Measurements from ENCODE around the gene SMYD3.
"Not testable (repeated sequence)": the region's sequence is repeated elsewhere in the genome, so short reads cannot be mapped to it uniquely, and the experiment has no call there.

Gene SMYD3

DNA sequence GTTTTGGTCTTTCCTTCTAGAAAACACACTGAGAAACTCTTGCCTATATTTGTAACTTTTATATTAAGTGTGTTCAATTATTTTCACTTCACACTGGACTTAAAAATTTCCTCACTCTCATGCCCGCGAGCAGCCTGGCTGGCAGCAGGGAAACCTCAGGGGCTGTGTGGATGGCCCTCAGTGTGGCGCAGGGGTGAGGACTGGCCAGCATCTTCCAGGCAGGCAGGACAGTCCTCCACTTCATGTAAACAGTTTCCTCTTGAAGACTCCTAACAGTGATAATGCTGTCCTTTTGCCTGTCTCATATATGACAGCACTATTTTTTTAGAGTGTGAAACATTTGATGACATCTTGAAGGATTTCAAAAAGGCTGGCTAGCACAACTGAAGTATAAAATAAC is 733.7 kb downstream of the SMYD3 start:
- DNase-seq, result no peak

DNA sequence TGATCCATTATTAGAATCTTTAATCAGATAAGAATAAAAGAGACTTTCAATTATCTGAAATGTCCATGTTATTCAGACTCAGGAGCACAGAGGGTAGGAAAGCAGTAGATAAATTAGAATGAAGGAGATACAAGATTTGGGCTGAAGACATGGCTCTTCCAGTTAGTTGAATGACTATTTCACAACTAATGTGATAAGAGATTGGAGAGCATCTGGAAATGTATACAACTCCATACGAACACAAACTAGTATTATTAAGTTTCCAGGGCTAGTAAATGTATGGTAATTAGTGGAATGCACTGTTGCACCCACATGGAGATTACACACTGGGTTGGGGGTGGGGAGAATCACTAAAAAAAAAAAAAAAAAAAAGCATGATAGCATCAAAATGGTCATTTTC is 734.3 kb downstream of the SMYD3 start:
- DNase-seq, result no peak

DNA sequence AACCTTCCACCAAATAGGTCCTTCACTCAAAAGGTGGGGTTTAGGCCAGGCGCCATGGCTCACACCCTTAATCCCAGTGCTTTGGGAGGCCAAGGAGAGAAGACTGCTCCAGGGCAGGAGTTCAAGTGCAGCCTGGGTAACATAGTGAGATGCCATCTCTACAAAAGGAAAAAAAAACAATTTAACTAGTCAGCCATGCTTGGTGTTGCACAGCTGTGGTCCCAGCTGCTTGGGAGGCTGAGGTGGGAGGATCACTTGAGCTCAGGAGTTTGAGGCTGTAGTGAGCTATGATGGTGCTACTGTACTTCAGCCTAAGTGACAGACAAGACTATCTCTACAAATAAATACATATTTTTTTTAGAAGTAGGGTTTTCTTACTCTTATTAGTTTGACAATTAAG is 734.8 kb downstream of the SMYD3 start:
- no peak for DNase-seq

DNA sequence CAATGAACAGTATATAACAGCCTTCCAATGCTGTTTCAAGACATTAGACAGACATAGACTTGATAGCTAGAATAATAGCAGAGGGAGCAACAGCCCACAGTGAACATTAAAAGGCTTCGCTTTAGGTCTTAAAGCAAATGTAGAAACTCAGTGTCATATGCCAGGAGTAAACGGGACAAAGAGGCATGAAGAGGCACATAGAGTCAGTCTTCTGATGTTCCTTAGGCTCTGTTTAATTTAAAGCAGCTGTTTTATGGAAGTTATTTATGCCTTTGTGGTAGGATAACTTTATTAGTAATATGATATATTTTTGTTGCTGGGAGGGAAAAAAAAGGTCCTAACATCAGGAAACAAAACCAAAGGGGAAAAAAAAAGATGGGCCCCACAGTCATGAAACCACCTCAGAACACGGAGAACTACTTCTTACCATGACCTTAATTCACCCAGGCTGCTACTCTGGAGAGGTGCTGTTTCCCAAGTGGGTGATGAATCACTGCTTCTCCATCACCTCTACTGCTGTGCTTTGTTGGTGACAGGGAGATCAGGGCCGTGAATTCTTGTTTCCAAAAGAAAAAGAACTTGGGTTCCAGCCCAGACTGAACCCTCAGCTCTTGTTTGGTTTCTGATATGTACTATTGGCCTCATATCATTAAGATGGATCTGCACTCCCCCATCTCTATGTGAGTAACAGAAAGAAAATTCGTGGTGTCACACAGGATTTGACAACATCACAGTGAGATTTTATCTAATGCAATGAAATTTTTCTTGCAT is 735.4 kb downstream of the SMYD3 start:
- no peak for DNase-seq

DNA sequence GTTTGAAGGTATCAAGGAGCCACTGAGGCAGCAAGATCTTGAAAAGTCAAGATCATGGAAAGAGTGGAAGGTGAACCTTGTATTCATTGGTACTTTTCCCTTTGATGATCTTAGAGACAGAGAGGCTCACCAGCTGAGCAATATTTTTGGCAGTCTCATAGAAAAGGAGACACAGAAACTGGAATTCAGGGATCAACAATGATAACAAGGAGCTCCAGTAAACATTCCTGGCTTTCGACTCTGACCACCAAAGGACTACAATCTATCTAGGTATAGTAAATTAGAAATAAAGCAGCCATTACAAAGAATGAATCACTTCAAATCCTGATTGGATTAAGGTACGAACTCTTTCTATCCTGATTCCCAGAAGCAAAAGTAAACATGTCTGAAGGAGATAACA is 736.9 kb downstream of the SMYD3 start:
- no peak for DNase-seq

DNA sequence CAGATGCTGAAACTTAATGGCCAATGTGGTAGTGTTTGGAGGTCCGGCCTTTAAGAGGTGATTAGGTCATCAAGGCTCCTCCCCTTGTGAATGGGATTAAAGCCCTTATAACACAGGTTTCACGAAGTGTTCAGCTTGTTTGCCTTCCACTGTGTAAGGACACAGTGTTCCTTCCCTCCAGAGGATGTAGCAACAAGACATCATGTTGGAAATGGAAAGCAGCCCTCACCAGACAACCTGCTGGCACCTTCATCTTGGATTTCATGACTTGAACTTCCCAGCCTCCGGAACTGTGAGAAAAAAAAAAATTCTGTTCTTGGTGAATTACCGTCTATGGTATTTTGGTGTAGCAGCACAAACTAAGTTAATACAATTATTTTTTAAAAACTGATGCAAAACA is 738.5 kb downstream of the SMYD3 start:
- no peak for DNase-seq

DNA sequence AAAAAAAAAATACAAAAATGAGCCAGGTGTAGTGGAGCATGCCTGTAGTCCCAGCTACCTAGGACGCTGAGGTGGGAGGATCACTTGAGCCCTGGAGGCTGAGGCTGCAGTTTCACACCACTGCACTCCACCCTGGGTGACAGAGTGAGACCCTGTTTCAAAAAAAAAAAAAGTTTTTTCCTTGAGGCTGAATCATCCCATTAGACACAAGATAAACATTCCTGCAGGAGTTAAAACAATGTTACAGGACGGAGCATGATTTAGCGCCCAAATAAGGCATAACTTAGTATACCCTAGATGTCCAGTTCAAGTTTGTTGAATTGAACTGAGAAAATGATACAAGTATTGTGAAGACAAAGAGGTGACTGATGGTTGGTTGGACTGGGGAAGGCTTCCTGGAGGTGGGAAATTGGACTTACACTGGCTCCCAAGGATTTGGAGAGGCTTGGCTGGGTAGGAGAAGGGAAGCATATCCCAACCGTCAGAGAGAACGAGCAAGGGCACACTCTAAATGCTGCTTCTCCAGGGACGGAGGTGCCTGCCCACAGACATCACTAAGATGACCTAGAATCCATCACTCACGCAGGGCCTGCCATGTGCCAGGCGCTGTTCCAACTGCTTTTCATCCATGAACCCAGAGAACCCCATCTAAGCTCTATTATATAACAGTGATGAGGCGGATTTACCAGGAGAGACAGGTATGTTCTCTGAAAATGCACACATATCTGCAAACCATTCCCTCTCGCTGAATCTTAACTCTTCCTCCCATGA is 741.7 kb downstream of the SMYD3 start:
- no peak for DNase-seq

DNA sequence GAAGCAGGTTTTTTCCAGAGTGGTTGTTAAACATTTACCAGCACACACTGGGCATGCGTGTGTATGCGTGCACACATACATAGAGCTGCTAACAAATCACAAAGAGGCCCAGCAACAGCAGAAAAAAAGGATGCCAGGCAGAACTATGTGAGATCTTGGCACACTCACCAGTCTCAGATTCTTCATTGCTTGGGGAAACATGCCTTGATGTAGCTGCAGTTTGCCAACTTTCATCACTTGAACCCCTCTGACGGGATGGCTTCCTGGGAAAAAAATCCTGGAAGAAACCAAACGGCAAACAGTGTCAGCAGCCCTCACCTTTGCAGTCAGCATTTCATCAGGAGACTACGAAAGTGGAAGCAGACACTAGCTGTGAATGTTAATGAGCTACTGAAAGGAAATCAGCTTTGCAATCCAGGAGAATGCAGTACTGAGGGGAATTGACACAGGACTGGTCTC is 743.2 kb downstream of the SMYD3 start:
- no peak for DNase-seq

DNA sequence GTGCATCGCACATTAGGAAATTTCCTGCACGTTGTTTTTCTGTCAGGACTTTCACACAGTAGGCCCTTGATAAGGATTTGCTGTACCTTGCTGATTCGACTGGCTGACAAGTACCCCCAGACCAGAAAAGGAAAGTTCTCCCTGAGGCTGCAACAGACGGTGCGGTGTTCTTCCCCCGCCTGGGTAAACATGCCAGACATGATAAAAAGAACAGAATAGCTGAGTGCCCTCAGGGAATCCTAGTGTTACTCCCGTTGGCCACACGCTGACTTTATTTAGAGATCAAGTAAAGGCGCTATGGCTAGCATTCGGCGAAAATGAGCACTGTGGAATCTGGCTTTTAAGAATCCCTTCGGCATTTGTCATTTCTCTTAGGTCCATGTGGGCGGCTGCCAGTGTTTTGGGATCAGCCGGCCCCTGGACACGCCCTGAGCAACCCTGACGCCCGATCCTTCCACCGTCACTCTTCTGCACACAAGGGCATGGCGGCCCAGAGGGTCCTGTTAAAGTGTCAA is 744.6 kb downstream of the SMYD3 start:
- DNase-seq, result no peak

DNA sequence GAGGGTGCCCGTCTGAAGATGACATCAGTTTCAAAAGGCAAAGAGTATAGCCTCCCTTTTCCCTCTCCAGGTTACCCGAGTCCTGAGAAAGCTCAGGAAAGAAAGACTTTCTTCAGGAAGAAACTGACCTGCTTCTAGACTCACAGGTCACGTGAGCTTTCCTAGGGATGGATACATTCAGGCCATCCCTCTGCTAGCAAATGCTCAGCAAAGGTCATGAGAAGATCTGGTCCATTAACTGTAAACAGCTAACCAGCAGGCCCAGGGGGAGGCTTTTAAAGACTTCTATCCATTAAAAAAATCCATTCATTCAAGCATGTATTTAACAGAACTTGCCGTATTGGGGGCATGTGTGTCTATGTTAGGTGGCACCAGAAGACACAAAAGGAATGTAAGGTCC is 746.8 kb downstream of the SMYD3 start:
- no peak for DNase-seq

DNA sequence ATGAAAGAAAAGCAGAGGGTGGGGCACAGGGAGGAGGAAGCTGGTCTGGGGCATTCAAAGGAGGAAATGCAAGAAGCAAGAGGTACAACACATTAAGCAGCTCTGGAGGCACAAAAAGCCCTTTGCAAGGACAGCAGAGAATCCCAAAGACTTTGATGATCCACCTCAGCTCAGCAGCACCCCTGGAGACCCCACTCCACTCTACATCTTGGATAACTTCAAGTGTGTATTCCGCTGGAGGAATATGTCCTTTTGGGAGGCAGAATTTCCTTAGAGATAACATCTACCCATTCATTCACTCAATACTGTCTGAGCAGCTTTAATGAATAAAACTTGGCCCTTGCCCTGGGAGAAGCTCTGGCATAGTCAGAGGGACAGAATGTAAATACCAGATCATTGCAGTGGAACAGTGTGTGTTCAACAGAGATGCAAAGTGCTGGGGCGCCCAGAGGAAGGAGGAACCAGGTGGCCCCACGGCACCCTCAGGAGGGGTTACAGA is 752.6 kb downstream of the SMYD3 start:
- DNase-seq, result no peak

DNA sequence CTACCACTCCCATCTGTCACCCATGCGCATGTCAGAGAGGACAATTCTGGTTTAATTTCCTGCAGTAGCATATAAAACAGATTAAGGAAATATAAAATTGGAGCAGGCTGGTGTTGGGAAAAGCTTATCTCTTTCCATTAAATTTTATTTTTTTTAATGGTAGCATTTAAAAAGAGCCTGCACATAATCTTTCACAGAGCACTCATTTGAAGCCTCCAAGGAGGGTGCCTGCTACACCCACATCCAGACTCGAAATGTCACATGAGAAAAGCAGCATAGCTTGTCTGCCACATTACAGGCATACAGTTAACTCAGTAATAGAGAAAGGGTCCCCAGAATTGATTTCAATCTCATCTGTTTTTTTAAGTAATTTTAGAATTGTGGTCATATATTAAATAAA is 753.3 kb downstream of the SMYD3 start:
- DNase-seq, result no peak

DNA sequence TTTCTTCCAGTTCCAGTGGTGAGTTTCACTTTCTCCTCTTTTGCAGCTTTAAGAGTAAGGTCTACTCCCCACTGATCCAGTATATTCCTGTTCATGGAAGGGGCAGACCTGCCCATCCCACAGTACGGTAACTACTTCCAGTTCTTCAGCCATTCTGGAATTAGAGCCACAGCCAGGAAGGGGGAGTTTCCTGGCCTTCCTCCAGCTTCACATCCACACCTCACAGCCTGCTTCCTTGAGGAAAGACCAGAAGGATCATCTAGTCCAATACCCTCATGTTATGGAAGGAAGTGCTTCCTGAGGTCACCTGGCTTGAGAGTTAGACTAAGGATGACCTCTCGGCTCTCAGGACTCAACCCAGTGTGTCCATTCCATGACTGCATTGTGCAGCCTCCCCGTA is 754.5 kb downstream of the SMYD3 start:
- DNase-seq, result no peak

DNA sequence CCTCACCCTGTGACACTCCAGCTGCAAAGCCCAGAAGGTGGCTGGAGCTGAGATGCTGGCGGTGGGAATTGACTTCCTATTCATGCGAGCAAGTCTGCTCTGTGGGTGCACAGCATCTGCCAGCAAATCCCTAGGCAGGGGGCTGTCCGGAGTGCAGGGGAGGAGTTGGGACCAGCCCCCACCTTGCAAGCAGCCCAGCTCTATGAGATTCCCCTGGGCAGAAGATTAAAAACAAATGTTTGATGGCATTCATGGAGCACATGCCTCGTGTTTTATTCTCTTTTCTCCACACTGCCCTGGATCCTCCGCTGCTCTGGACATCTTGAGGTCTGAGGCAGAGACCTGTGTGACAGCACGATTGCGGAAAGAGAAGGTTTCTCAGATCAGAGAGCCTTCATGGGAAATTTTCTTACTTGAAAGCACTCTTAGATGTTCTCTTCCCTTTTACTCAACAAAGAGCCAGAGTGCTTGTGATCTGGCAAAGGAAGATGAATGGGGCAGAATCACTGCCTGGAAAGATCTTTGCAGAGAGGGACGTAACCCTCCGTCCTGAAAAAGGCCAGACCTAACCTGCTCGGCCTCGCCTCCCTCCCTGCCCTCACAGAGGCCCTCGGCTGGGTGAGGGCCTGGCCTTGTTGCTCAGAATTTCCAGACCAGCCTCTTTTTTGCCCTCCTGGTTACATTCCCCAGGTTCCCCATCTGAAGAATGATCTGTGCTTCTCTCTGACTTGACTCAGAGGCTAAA is 755.2 kb downstream of the SMYD3 start:
- DNase-seq, result no peak

DNA sequence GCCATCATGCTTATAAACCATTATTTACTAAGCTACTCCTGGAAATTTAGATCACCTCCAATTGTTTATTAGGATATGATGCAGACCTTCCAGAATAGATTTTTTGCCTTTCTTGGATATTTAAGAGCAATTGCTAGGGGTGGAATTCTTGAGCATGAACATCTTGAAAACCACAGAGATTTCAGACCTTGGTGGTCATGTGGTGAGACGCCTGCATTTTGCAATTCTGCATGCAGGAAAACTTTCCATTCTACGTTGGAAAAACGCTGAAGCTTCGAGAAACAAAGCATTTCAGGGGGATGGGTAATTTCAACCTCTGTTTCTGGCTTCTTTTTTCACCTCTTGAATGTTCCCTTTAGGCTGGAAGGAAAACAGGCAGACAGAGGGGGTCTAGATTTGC is 756.0 kb downstream of the SMYD3 start:
- DNase-seq, result no peak

DNA sequence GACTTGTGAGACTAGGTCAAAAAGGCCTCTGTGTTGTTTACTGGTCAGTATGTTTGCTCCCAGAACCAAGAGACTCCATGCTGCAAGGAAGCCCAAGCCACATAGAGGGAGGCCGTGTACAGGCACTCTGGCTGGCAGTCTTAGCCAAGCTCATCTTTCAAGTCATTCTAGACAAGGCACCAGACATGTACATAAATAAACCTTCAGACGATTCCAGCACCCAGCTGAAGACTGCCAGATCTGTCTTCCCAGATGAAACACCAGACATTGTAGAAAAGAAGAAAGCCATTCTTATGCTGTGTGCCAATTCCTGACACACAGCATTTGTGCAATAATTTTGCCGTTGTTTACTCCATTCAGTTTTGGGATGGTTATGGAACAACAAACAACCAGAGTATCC is 756.8 kb downstream of the SMYD3 start:
- DNase-seq, result no peak

DNA sequence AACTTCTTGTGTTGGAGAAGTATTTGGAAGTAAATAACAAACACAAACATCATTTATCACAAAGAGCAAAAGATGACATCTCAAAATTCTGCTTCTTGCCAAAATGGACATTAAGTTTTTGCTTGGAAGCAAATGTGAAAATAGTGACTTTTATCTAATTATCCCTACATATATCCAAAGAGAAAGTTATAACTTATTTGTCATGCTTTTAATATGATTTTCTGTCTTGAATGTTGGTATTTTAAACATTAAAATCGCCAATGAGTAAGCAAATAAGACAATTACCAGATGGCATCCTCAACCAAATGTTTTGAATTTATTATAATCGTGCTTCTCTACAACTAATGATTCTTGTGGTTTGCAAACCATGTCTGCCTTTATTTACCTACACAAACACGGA is 758.0 kb downstream of the SMYD3 start:
- DNase-seq, result no peak

DNA sequence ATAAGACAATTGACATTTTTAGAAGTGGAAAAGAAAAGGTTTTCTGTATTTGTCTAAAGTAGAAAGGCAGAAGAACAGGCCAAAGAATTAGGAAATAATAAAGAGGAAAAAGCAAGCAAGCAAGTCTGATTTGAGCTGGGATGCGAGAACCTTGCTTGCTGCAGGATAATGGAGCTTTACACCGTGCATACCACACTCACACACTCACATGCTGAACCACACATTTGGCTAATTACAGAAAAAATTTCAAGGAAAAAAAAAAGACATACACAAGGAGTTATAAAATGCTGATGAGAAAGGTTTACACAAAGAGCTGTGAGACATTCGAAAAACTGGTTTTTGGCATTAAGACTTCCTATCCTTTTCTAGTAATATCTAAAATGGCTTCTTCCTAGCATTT is 758.4 kb downstream of the SMYD3 start:
- no peak for DNase-seq

DNA sequence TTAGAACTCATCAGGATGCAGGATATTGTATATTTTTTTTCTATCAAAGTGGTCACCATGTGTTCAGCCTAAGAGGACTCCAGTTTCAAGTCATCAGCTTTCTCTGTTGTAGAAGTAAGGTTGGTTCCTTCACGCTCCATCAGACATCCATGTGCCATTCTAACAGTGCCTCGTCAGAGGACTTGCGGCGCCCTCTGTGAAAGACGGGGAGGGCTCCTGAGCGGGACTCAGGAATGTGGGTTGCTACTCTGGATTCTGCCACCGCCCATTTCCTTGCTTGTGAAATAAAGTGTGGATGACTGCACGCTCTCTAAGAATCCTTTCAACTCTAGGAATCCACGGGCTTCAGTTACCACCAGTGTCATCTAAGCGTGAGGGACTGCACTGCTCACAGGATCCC is 758.8 kb downstream of the SMYD3 start:
- no peak for DNase-seq

DNA sequence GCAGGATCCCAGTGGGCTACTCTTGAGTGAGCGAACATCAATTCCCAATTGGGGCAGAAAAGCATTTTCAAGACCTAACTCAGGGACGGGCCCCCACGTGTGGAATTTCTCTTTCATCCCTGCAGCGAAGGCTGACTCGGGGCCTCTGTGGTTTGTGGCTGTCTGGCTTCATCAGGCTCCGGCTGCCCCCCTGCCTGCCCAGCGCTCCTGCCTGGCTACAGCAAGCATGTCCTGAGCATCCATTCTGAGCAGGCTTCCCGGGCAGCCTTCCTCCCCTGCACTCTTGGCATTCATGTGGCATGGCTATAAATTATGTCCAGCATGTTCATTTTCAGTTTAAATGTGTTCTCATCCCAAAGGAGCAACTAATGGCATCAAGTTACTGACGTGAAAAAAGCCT is 764.2 kb downstream of the SMYD3 start:
- no peak for DNase-seq

DNA sequence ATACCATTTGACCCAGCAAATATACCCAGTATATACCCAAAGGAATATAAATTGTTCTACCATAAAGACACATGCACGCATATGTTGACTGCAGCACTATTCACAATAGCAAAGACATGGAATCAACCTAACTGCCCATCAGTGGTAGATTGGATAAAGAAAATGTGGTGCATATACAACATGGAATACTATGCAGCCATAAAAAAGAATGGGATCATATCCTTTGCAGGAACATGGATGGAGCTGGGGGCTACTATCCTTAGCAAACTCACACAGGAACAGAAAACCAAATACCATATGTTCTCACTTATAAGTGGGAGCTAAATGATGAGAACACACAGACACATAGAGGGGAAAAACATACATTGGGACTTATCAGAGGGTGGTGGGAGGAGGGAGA is 766.7 kb downstream of the SMYD3 start:
- not testable (repeated sequence) for DNase-seq

DNA sequence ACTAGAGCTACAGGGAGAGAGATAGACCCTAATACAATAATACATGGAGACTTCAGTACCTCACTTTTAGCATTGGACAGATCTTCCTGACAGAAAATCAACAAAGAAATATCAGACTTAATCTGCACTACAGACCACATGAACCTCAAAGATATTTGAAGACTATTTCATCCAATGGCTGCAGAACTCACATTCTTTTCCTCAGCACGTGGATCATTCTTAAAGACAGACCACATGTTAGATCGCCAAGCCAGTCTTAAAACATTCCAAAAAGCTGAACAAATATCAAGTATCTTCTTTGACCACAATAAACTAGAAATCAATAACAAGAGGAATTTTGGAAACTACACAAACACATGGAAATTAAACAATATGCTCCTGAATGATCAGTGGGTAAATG is 776.3 kb downstream of the SMYD3 start:
- no peak for DNase-seq

DNA sequence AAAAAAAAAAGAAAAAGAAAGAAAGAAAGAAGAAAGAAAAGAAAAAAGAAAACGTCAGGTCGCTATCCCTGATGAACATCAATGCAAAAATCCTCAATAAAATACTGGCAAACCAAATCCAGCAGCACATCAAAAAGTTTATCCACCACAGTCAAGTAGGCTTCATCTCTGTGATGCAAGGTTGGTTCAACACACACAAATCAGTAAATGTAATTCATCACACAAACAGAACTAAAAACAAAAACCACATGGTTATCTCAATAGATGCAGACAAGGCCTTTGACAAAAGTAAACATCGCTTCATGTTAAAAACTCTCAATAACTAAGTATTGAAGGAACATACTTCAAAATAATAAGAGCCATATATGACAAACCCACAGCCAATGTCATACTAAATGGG is 779.0 kb downstream of the SMYD3 start:
- DNase-seq, result not testable (repeated sequence)

Measured in SW 1271 (cell line).